ENCODE measurements around the gene MAB21L4.

MAB21L4 gene

GRCh38 chr2:240930096-240930630 lies 34.2 kb upstream of the MAB21L4 start:
- TF ChIP-seq CTCF (IDR thresholded peaks at IDR 0.05; ENCODE audit: low read depth, low read length, missing control alignments) = no peak
- no peaks in the 10 kb centered on the region for H3K36me3 ChIP-seq (replicated peaks)
- no peak overlapping the region for H3K4me3 ChIP-seq (ENCODE audit: low read depth, low read length)
- DNase-seq = no peak
- no peak overlapping the region for H3K27ac ChIP-seq
- H3K27me3 ChIP-seq (replicated peaks) = no peaks in the 10 kb centered on the region
- in situ Hi-C loops (cut with HindIII; ENCODE audit: low pct_ligation_motif_present, low sequenced_read_pairs) = no loop called here

GRCh38 chr2:240929364-240930095 lies 33.6 kb upstream of the MAB21L4 start:
- no peak for TF ChIP-seq CTCF (IDR thresholded peaks at IDR 0.05; ENCODE audit: low read depth, low read length, missing control alignments)
- no peak overlapping the region for H3K27ac ChIP-seq
- H3K27me3 ChIP-seq (replicated peaks) = no peaks in the 10 kb centered on the region
- in situ Hi-C loops (cut with HindIII; ENCODE audit: low pct_ligation_motif_present, low sequenced_read_pairs) = no loop called here
- DNase-seq = no peak
- H3K36me3 ChIP-seq (replicated peaks) = no peaks in the 10 kb centered on the region
- H3K4me3 ChIP-seq (ENCODE audit: low read depth, low read length) = no peak overlapping the region

- H3K27ac ChIP-seq = no peak overlapping the region
- H3K36me3 ChIP-seq (replicated peaks) = no peaks in the 10 kb centered on the region
- no peak for TF ChIP-seq CTCF (IDR thresholded peaks at IDR 0.05; ENCODE audit: low read depth, low read length, missing control alignments)
- H3K4me3 ChIP-seq (ENCODE audit: low read depth, low read length) = no peak overlapping the region
- no peak for DNase-seq
- no peaks in the 10 kb centered on the region for H3K27me3 ChIP-seq (replicated peaks)
- in situ Hi-C loops (cut with HindIII; ENCODE audit: low pct_ligation_motif_present, low sequenced_read_pairs) = no loop called here
These were observed 32.8 kb upstream of the MAB21L4 start for GRCh38 chr2:240928476-240929363.

- no peak for TF ChIP-seq CTCF (IDR thresholded peaks at IDR 0.05; ENCODE audit: low read depth, low read length, missing control alignments)
- Histone ChIP-seq H3K27ac (no peak overlapping the region), H3K4me3 (ENCODE audit: low read depth, low read length) (no peak overlapping the region), H3K36me3 (replicated peaks) (no peaks in the 10 kb centered on the region), H3K27me3 (replicated peaks) (no peaks in the 10 kb centered on the region)
- no peak for DNase-seq
- in situ Hi-C loops (cut with HindIII; ENCODE audit: low pct_ligation_motif_present, low sequenced_read_pairs) = no loop called here
These were observed 31.4 kb upstream of the MAB21L4 start for GRCh38 chr2:240927390-240927781.

- no peaks in the 10 kb centered on the region for H3K27me3 ChIP-seq (replicated peaks)
- H3K4me3 ChIP-seq (ENCODE audit: low read depth, low read length) = no peak overlapping the region
- H3K36me3 ChIP-seq (replicated peaks) = no peaks in the 10 kb centered on the region
- DNase-seq = no peak
- H3K27ac ChIP-seq = no peak overlapping the region
- TF ChIP-seq CTCF (IDR thresholded peaks at IDR 0.05; ENCODE audit: low read depth, low read length, missing control alignments) = no peak
- in situ Hi-C loops (cut with HindIII; ENCODE audit: low pct_ligation_motif_present, low sequenced_read_pairs) = no loop called here
These were observed 30.8 kb upstream of the MAB21L4 start for GRCh38 chr2:240926516-240927389.
